Measurements from ENCODE around the gene STEAP1B.
"Not testable (repeated sequence)": the region's sequence is repeated elsewhere in the genome, so short reads cannot be mapped to it uniquely, and the experiment has no call there.

STEAP1B gene

DNA sequence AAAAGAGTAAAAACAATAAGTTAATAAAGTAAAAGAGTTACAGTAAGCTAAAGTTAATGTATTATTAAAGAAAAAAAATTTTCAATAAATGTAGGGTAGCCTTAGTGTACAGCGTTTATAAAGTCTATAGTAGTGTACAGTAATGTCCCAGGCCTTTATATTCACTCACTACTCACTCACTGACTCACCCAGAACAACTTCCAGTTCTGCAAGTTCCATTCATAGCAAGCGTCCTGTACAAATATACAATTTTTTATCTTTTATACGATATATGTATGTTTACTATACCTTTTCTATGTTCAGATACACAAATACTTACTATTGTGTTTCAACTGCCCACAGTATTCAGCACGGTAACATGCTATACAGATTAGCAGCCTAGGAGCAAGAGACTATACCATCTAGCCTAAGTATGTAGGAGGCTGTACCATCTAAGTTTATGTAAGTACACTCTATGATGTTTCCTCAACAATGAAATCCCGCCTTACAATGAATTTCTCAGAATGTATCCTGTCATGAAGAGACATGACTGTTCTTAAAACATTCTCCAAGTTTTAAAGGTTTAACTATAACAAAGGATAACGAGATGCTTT lies 3.6 kb downstream of the STEAP1B start:
- not testable (repeated sequence) for DNase-seq

DNA sequence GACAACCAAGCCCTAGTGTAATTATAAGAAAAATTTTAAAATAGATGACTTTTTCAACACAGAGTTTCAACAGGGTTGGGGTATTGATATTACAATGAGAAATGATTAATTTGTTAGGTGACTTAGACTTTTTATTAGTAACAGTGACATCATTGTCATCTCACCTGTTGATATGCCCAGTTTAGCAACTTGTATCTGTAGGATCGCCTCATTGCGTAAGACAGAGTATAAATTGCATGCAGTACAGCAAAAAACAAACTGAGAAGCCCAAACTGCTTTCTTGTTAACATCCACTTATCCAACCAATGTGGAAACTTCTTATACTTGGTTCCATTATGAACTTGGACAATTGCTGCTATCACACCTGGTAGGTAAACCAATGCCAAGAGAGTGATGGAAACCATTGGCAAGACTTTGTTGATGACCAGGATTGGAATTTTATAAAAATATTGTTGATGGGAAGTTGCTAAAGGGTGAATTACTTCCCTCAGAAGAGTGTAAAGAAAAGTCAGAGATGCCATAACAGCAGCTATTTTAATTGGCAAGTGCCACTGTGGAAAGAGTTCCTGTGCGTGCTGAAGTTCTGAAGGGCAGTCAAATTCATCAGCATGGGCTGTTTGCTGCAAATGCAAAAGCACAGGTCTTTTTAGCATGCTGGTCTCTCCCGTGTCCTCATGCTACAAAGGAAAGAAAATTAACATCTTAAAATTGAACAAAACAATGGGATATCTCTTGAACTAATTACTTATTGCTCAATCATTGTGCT lies 6.6 kb downstream of the STEAP1B start:
- DNase-seq, result not testable (repeated sequence)

DNA sequence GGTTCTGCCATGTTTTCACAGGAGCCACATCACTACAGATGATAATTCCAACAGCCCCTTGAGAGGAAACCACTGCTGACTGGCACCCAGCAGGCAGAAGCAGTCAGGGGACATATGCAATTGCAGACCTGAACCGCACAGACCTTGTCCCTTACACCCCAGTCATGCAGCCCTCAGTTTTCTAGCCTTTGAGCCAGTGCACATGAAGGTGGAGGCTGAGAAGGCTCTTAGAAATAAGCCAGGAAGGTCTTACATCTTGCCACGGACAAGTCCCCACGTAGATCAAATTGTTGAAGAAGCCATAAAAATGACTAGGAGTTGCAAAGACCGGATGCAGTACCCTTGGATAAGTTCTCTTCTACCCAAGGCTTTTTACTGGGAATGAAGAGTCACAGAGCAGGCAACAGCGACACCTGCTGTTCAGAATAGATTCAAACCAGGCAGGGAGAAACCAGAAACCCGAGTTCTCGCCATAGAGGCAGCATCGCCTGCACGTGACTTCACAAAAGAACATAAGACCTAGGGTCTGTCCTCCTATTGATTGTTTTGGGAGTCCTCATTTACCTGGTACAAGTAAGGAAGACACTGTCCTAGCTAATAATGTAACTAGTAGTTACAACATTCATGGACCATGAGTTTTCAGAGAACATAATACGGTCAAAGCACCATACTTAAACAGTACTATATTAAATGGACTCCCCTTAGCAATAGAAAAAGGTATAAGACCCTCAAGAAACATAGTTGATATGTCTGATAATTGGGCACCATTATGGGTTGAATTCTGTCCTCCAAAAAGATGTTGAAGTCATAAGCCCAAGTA lies 11.1 kb downstream of the STEAP1B start:
- DNase-seq, result peak; percentile 92

GRCh38 chr7:22487978-22488642 lies 11.9 kb downstream of the STEAP1B start:
- no peak for DNase-seq

- no peak for DNase-seq
These were observed 13.4 kb downstream of the STEAP1B start for GRCh38 chr7:22486597-22486996.

GRCh38 chr7:22485189-22485588 lies 14.8 kb downstream of the STEAP1B start:
- DNase-seq, result no peak

- DNase-seq, result no peak
These were observed 17.5 kb downstream of the STEAP1B start for GRCh38 chr7:22482503-22482902.

- DNase-seq, result peak; percentile 18
These were observed 18.3 kb downstream of the STEAP1B start for GRCh38 chr7:22481726-22482125.

DNA sequence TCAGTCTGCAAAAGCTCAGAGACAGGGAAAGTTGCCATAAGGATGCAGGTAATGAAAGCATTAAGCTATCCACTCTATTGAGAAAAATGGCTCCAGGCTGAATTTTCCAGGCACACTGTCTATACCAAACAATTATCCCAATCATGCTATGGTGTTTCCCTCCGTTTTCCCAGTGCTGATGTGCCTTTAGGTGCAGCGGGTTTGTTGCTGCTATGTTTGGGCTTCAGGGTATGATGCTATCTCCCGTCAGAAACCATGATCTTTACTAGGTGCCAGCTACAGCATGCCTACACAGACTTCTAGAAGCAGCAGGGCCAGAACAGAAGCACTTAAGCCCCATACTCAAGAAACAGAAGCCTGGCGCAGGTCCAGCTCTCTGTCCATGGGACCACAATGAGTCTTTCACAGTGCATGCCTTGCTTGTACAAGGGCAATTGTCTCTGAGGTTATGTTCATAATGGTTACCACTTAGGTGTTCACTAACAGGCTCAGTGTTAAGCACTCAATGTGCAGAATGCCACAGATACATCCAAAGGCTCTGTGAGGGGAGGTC lies 19.4 kb downstream of the STEAP1B start:
- no peak for DNase-seq

DNA sequence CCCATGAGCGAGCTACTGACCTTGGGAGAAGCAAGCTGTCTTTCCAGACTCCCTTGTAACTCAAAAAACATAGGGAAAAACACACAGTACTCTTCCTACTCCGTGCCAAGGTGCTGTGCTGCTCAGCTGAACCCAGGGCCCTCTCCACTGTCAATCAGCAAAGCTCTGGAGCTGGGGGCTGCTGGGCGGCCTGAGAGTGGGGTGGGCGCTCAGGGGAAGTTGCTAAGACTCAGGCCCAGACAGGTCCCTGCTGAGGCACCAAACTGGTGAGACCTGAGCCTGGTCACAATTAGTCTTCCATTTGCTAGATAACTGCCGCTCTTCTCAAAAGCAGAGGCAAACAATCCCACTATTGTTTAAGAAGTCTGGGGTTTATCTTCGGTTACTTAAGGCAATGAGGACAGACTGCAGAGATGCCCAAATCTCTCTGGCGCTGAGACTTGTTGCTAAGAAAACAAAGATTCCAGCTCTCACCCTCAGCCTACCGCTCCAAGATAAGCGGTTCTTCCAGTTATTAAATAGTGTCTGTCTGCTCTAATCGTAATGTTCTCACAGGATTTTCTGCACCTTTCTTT lies 22.0 kb downstream of the STEAP1B start:
- DNase-seq, result no peak

- DNase-seq, result no peak
These were observed 22.7 kb downstream of the STEAP1B start for GRCh38 chr7:22477262-22477661.

DNA sequence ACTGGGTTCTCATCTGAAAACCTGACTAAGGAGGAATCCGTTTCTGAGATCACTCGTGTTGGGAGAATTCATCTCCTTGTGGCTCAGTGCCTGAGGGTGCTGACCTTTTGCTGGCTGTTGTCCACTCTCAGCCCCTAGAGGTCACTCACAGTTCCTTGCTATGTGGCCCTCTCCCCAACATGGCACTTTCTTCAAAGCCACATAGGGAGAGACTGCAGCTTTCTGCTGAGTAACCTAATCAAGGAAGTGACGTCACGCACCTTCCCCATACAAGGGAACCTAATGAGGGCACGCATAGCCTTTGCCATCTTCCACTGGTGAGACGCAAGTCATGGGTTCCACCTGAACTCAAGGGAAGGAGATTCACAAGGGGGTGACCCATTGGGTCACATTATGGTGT lies 23.2 kb downstream of the STEAP1B start:
- no peak for DNase-seq

DNA sequence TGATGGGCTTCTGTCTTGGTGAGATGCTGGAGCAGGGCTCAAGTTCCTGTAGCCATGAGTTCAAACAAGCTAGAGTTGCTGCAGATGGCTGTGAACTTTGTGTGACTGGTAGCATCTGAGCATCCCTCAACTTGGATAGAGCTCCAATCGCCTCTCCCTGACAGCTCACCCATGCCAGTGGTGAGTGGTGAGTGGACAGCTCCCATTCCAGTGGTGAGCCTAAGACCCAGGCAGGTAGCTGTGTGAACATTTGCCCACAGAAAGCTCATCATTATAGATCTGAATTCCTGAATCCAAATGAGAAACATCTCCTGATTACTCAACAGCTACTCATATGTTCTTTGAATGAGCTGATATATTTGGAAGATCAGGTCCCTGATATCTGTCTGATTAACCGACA lies 25.3 kb downstream of the STEAP1B start:
- DNase-seq, result no peak

GRCh38 chr7:22470981-22471380 lies 29.0 kb downstream of the STEAP1B start:
- no peak for DNase-seq

- DNase-seq, result peak; percentile 84
These were observed 30.4 kb downstream of the STEAP1B start for GRCh38 chr7:22469371-22470143.

- no peak for DNase-seq
These were observed 31.4 kb downstream of the STEAP1B start for GRCh38 chr7:22468609-22469008.

- DNase-seq, result no peak
These were observed 35.7 kb downstream of the STEAP1B start for GRCh38 chr7:22464299-22464698.

DNA sequence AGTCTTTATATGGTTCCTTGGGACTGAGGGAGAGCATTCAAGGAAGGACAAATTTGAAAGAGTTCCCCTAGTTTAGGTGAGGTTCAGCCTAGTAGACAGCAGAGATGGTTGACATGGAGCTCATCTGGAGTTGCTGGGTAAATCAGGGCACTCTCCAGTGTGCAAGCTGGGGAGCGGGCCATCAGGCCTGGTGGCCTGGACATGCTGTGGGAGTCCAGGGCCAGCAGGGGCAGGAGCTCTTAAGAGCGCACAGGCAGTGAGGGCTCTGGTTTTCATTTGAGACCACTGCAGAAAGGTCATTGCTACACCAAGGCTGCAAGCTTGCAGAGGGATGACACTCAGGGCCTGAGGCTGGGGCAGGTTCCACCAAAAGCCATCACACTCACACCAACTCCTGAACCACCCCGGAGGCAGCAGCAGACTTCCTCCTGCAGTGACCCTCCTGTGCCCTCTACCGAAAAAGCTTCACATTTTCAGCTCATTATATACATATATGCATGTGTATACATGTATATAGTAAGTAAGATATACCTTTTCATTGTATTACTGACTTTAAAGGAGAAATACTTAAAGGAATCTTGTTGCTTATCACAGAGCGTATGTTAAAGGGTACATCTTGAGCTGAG lies 39.5 kb downstream of the STEAP1B start:
- DNase-seq, result no peak

DNA sequence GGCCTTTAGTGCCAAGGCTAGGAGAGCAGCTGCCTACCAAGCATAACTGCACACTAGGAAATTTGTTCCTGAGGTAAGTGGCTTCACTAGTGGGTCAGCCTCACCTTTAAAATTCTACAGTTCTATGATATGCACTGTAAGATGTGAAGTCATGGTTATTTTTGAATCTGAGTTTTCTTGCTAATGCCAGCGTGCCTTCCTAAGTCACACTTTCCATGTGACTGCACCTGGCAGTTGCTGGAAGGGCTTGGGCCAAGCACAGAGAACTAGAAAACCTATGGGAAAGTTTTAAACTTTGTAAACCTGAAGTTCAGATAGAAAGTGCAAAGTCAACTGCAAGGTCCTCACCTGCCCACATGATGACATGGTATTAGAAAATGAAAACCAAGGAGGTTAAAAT lies 42.5 kb downstream of the STEAP1B start:
- DNase-seq, result no peak

DNA sequence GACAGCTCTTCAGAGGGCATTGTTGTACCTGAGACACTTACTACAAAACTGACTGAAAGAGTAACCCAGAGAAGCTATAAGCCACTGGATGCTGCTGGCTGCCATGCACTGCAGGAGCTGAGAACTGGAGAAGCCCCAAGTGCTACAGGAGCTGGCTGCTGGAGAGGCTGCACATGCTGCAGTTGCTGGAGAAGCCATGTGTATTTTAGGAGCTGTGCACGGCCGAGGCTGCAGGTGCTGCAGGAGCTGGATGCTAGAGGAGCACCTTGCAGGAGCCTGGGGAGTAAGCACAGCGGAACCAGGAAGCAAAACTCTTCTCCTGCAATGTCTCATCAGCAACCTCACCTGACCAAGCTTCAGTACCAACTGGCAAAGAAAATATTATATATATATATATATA lies 45.5 kb downstream of the STEAP1B start:
- peak; percentile 8 for DNase-seq

GRCh38 chr7:22452960-22453558 lies 46.9 kb downstream of the STEAP1B start:
- DNase-seq, result no peak
